Mammary epithelial cell (primary cell): ENCODE data around the gene LRRC53.

Source experiments
- EZH2 ChIP-seq: IDR thresholded peaks from 2 replicates; pipeline ENCODE4 v1.6.1; 2012; ENCODE audit warnings: low read length, inconsistent platforms, borderline replicate concordance
- TF ChIP-seq, protein P1 (sequence below), 2 donors: IDR thresholded peaks in 1 of 2; conservative IDR thresholded peaks in 1 of 2; 2 replicates each; pipeline ENCODE4 v1.5.1; 2011 to 2012; ENCODE audit warnings: inconsistent platforms in 2 of 2, low read length in 2 of 2, mild to moderate bottlenecking in 2 of 2, control low read depth in 1 of 2, low read depth in 1 of 2; ENCODE audit not compliant: insufficient read depth in 1 of 2; ENCODE audit errors: extremely low read depth in 1 of 2

GRCh38 chr1:74427681-74428080, 84.7 kb downstream of the LRRC53 start:
- TF ChIP-seq, protein P1, sequence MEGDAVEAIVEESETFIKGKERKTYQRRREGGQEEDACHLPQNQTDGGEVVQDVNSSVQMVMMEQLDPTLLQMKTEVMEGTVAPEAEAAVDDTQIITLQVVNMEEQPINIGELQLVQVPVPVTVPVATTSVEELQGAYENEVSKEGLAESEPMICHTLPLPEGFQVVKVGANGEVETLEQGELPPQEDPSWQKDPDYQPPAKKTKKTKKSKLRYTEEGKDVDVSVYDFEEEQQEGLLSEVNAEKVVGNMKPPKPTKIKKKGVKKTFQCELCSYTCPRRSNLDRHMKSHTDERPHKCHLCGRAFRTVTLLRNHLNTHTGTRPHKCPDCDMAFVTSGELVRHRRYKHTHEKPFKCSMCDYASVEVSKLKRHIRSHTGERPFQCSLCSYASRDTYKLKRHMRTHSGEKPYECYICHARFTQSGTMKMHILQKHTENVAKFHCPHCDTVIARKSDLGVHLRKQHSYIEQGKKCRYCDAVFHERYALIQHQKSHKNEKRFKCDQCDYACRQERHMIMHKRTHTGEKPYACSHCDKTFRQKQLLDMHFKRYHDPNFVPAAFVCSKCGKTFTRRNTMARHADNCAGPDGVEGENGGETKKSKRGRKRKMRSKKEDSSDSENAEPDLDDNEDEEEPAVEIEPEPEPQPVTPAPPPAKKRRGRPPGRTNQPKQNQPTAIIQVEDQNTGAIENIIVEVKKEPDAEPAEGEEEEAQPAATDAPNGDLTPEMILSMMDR (conservative IDR thresholded peaks at IDR 0.05 in 1 of 2, IDR thresholded peaks at IDR 0.05 in 1 of 2; ENCODE audit: extremely low read depth in 1 of 2, insufficient read depth in 1 of 2, low read depth in 1 of 2, low read length in 2 of 2) = no peak
- no peak for TF ChIP-seq EZH2
